GM18508 (cell line): ENCODE data around the gene GPC6.

Experiments used
- ATAC-seq: cut with Tn5 transposase; IDR thresholded peaks from one replicate; pipeline ENCODE4 v1.9.1; 2021; ENCODE audit warnings: moderate number of reproducible peaks; ENCODE audit not compliant: insufficient read depth, unreplicated experiment

The GPC6 gene

DNA sequence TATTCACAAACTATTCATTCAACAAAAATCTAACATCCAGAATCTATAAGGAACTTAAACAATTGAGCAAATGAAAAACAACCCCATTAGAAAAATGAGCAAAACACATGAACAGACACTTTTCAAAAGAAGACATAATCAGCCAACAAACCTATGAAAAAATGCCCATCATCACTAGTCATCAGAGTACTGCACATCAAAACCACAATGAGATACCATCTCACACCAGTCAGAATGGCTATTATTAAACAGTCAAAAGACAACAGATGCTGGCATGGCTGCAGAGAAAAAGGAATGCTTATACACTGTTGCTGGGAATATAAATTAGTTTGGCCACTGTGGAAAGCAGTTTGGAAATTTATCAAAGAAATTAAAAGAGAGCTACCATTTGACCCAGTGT lies 487.6 kb downstream of the GPC6 start:
- ATAC-seq, result no peak

- no peak for ATAC-seq
Measured at GRCh38 chr13:93715866-93716265, 489.3 kb downstream of the GPC6 start.

DNA sequence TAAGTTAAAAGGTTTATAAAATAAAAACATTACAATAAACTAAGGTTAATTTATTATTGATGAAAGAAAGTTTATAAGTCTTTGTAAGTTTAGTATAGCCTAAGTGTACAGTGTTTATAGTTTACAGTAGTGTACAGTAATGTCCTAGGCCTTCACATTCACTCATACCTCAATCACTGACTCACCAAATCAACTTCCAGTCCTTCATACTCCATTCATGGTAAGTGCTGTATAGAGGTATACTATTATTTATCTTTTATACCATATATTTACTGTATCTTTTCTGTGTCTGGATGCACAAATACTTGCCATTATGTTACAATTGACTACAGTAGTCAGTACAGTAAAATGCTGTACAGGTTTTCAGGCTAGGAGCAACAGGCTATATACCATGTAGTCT lies 490.0 kb downstream of the GPC6 start:
- no peak for ATAC-seq

- ATAC-seq, result no peak
Measured at GRCh38 chr13:93721483-93721882, 494.9 kb downstream of the GPC6 start.

DNA sequence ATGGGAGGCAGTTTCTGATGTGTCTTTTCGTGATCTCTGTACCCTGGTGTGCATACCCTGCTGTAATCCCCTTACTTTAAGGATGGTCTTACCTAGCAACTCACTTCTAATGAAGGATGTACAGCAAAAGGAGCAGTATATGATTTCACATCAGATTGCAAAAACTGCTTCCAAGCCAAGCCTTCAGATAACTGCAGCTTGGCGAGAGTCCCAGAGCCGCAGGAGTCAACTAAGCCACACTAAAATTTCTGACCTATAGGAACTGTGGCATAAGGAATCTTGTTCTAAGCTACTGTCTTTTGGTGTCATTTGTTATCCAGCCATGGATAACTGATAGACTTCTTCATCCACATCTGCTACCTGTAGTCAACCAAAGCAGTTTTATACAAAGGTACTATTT lies 496.7 kb downstream of the GPC6 start:
- no peak for ATAC-seq

DNA sequence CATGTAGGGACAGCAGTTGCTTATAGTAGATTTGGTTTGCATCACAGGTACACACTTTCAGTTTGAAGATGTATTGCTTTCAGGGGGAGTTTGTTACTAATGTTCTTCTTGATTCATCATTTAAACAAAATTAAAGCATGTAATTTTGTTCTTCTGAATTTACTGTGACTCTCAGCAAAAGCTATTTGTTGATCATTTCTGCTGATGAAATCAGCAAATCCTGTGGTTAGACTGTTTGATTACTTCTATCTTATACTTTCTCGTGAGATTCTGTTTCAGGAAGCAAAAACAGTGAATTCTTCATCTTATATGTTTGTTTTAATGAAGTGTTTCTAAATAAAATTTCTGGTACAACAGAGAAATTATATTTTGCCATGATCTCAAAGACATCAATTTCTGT lies 497.6 kb downstream of the GPC6 start:
- ATAC-seq, result no peak

- no peak for ATAC-seq
Measured at GRCh38 chr13:93726173-93726957, 499.8 kb downstream of the GPC6 start.

- no peak for ATAC-seq
Measured at GRCh38 chr13:93727211-93728141, 500.9 kb downstream of the GPC6 start.

DNA sequence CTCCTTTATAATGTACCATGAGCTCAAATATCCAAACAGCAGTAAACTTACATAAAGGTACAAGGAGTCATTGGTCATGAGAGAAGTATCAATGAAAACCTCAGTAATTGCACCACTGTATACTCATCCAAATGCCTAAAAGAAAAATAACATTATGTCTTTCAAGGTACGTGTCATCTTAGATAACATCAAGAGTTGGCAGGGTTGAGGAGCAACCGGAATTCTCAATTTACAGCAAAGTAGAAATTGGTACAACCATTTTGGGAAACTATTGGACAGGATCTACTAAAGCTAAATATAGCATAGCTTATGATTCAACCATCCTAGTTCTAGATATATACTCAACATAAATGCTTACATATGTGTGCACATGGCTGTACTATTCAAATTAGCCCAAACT lies 502.8 kb downstream of the GPC6 start:
- ATAC-seq, result no peak

DNA sequence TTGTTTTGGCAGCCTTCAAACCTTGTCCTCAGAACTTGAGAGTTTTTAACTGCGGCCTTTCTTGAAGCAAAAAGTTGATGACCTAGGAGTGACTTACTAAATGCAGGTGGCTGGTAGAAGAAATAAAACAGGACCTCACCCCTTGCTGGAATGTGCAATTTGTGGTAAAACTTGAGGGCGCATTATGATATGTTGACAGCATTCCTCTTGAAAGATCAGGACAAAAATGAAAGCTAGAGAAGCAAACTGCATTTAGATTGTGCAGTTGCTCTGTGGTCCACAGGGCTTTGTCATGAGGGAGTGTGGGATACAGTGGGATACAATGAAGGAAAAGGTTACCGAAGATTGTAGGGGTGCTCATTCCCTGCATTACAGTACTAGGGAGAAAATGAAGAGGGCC lies 504.2 kb downstream of the GPC6 start:
- no peak for ATAC-seq

DNA sequence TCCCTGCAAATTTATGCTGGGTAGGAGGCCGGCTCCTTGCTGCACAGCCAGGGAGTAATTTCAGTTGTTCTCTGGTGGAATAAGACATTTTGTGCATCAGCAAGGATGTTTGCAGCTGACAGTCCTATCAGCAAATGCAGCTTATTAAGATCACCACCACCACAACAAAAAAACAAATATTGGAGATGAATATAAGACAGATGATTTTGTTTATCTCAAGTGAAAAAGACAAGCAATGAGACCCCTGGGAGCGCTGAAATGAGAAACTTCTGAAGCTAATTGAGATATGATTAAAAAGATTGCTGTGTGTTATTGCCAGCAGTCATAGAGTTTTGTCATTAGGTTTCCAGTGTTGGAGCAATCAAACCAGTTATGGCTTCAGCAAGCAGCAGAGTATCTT lies 505.6 kb downstream of the GPC6 start:
- ATAC-seq, result no peak

DNA sequence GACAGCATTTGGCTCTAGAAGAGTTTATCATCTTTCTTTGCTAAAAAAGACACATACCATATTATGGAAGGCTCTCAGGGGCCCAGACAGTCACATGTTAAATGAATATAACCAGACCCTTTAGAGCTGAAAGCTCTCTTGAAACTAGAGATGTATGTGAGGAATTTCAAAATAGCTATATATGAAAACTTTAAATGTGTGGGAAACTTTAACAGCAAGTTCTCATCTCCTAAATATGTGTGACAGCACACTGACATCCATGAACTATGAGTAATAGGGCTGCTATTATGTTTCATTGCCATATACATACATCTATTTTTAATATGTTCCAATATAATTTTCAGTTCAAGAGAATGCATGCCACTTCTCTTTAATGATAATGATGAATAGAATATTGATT lies 509.5 kb downstream of the GPC6 start:
- no peak for ATAC-seq

DNA sequence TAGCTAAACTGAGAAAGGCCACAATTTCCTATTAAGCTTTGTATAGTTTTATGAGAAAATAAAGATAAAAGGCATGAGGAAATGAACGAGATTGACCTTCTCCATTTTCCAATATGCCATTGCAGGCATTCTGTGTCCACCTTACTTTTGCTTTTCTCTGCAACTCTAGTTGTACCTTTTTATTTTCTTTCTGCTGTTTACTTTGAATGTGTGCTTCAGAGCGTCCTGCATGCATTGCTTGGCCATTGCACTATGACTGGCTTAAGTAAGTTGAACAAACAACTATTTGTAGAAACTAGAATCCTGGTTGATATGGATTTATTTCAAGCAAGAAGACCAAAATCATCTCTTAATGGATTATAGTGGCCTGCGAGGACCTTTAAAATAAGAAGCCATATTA lies 510.3 kb downstream of the GPC6 start:
- ATAC-seq, result no peak

- no peak for ATAC-seq
Measured at GRCh38 chr13:93740334-93740733, 513.7 kb downstream of the GPC6 start.

GRCh38 chr13:93744033-93744432 lies 517.4 kb downstream of the GPC6 start:
- no peak for ATAC-seq

GRCh38 chr13:93744886-93745285 lies 518.3 kb downstream of the GPC6 start:
- no peak for ATAC-seq

GRCh38 chr13:93745884-93746283 lies 519.3 kb downstream of the GPC6 start:
- no peak for ATAC-seq

- ATAC-seq, result no peak
Measured at GRCh38 chr13:93746589-93746988, 520.0 kb downstream of the GPC6 start.

- ATAC-seq, result no peak
Measured at GRCh38 chr13:93750676-93751075, 524.1 kb downstream of the GPC6 start.

- no peak for ATAC-seq
Measured at GRCh38 chr13:93751117-93751516, 524.5 kb downstream of the GPC6 start.

- ATAC-seq, result no peak
Measured at GRCh38 chr13:93752541-93752940, 525.9 kb downstream of the GPC6 start.
